ENCODE results near the gene SYNGR1.
"Not testable (repeated sequence)": the region's sequence is repeated elsewhere in the genome, so short reads cannot be mapped to it uniquely, and the experiment has no call there.

The SYNGR1 gene

GRCh38 chr22:39409516-39410029, 59.8 kb downstream of the SYNGR1 start:
- no peak for DNase-seq (ENCODE audit: low read depth)

GRCh38 chr22:39410264-39410663, 60.5 kb downstream of the SYNGR1 start:
- no peak for DNase-seq (ENCODE audit: low read depth)

DNA sequence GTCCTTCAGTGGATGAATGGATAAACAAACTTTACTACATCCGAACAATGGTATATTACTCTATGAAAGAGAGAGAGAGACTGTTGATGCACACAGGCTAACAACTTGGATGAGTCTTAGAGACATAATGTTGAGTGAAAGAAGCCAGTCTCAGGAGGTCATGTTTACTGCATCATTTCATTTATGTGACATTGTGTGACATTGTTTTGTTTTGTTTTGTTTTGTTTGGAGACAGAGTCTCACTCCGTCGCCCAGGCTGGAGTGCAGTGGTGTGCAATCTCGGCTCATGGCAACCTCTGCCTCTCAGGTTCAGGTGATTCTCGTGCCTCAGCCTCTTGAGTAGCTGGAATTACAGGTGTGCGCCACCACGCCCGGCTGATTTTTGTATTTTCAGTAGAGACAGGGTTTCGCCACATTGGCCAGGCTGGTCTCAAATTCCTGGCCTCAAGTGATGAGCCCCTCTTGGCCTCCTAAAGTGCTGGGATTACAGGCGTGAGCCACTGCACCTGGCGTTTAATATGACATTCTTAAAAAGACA, 62.1 kb downstream of the SYNGR1 start:
- DNase-seq (ENCODE audit: low read depth) = not testable (repeated sequence)

GRCh38 chr22:39413204-39413603, 63.4 kb downstream of the SYNGR1 start:
- DNase-seq (ENCODE audit: low read depth) = not testable (repeated sequence)

DNA sequence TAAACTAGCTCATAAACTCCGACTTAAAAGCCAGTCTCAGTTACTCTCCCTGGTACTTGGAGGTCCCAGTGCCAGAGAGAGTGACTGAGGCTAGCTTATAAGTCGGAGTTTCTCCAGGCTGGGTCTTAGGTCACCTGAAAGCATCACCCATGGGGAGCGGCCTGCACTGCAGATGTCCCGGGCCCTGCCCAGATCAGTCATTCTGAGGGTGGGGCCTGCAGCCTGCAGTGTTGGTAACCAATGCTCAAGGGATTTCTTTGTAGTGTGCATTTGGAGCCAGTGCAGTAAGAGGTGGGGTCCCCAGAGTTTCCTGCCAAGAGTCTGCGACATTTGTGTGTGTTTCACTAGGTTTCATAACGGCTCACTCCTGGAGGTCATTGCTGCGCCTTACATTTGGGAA, 64.6 kb downstream of the SYNGR1 start:
- no peak for DNase-seq (ENCODE audit: low read depth)

DNA sequence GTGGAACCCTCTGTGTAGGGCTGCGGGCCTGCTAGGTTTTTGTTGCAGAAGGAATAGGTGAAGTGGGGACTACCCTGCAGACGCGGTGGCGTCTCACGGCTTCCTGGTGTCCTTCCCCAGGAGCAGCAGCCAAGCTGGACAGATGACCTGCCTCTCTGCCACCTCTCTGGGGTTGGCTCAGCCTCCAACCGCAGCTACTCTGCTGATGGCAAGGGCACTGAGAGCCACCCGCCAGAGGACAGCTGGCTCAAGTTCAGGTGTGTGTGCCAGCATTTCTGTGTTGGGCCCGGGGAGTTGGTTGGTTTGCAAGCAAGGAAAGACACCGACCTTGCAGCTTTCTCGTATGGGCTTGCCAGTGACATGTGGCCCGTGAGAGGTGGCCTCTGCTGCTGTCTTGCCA, 65.1 kb downstream of the SYNGR1 start:
- DNase-seq (ENCODE audit: low read depth) = no peak

- no peak for DNase-seq (ENCODE audit: low read depth)
These were observed 65.7 kb downstream of the SYNGR1 start for GRCh38 chr22:39415506-39415905.

DNA sequence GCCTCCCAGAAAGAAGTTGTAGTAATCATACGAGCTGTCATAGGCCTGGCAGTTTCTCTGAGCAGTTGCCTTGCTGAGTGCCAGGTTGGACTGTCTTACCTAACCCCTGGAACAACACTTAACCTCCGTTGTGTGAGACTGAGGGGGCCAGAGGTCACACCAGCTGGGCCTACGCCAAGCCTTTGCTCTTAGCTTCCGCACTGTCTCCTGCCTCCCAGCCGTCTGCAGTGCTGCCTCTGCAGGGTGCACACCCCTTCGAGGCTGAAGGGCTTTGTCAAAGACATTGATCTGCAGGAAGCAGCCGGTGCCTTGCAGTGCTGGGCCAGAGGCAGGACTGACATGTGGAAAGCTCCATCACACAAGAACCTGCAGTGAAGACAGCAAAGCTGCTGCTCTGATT, 66.5 kb downstream of the SYNGR1 start:
- no peak for DNase-seq (ENCODE audit: low read depth)

DNA sequence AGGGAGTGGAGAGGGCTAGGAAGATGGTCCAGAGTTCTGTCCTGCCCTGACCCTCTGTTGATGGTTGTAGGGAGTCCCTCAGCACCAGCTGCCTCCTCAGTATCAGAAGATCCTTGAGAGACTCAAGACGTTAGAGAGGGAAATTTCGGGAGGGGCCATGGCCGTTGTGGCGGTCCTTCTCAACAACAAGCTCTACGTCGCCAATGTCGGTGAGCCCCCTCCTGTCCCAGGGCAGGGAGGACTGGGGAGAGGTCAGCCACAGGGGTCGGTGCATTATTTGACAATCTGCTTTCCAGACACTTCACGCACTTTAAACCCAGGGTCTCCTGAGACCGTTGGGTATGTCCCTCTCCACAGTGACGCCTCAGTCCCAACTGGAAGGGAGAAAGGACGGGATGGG, 67.8 kb downstream of the SYNGR1 start:
- no peak for DNase-seq (ENCODE audit: low read depth)

- no peak for DNase-seq (ENCODE audit: low read depth)
These were observed 68.9 kb downstream of the SYNGR1 start for GRCh38 chr22:39418696-39419095.

- DNase-seq (ENCODE audit: low read depth) = no peak
These were observed 69.3 kb downstream of the SYNGR1 start for GRCh38 chr22:39419096-39419495.

- no peak for DNase-seq (ENCODE audit: low read depth)
These were observed 70.1 kb downstream of the SYNGR1 start for GRCh38 chr22:39419911-39420310.

DNA sequence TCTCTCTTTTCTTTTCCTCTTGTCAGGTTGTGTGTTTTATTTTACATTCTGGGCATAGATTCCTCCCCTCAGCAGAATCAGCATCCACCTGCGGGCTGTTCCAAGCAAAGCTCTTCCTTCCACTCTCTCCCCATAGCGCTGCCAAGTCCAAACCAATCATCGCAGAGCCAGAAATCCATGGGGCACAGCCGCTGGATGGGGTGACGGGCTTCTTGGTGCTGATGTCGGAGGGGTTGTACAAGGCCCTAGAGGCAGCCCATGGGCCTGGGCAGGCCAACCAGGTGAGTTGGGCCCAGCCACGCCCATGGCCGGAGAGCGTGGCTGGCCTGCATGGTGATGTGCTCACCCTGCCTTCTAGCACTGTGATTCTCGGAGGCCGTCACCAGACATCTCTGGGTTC, 71.9 kb downstream of the SYNGR1 start:
- no peak for DNase-seq (ENCODE audit: low read depth)

GRCh38 chr22:39422101-39422500, 72.3 kb downstream of the SYNGR1 start:
- DNase-seq (ENCODE audit: low read depth) = no peak

- DNase-seq (ENCODE audit: low read depth) = no peak
These were observed 72.9 kb downstream of the SYNGR1 start for GRCh38 chr22:39422721-39423120.

DNA sequence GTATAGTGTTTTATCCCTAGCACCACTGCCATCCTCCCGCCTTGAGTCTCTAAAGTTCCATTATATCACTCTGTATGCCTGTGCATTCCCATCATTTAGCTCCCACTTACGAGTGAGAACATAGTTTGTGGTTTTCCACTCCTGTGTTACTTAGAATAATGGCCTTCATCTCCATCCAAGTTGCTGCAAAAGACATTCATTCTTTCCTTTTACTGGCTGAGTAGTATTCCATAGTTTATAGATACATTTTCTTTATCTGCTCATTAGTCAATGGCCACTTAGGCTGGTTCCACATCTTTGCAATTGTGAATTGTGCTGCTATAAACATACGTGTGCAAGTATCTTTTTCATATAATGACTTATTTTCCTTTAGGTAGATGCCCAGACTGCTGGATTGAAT, 74.2 kb downstream of the SYNGR1 start:
- no peak for DNase-seq (ENCODE audit: low read depth)

- DNase-seq (ENCODE audit: low read depth) = no peak
These were observed 76.7 kb downstream of the SYNGR1 start for GRCh38 chr22:39426380-39427043.

GRCh38 chr22:39427751-39428596, 78.2 kb downstream of the SYNGR1 start:
- DNase-seq (ENCODE audit: low read depth) = no peak

DNA sequence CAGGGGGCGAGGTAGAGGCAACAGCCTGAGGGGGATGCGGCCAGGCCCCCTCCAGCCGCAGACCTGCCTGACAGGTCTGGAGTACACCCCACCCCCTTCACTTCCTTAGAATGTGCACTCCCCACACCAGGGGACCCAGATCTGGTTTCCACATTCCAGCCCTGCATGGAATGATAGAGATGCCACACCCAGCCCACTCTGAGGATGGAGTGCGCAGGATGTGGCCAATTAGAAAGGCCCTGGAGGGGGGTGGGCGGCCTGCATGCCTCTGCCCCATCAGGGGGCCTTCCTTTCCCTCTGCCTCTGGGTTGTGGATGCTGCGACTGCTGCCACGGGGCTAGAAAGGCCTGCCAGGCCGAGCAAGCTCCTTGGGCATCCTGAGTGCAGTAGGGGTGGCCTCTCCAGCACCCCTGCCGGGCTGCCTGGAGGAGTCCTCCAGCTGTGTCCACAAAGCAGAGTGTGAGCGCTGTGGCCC, 78.8 kb downstream of the SYNGR1 start:
- DNase-seq (ENCODE audit: low read depth) = peak; percentile 32

- DNase-seq (ENCODE audit: low read depth) = no peak
These were observed 79.4 kb downstream of the SYNGR1 start for GRCh38 chr22:39429186-39429585.

GRCh38 chr22:39429916-39430575, 80.3 kb downstream of the SYNGR1 start:
- DNase-seq (ENCODE audit: low read depth) = no peak

DNA sequence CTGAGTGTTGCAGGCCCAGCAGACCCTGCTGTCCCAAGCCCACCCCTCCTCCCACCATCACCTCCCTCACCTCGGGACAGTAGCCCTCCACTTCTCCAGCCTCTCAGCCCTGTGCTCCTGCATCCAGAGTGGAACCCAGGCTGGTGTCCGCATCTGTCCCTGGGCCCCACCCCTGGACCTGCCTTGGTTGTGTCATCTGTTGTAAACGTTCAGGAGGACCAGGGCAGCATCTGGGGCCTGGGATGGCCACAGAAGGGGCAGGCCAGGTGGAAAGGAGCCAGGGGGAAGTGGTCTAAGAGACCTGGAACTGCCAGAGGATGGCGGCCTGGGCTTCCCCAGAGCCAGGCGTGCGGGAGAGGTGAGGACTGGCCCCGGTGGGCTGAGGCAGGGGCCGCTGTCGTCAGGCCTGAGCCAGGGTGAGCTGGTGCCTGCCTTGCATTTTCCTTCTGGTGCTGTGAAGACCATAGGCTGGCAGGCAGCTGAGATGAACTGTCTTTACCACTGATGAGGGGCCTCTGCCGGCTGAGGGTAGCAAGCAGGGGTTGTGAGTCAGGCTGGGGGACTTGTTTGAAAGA, 80.9 kb downstream of the SYNGR1 start:
- no peak for DNase-seq (ENCODE audit: low read depth)
